ENCODE measurements around the gene MALT1. TPM values are rescaled to one million over a fixed set of nuclear protein-coding genes. Genes with fewer than 3 reads are reported as not detected.

The MALT1 gene
- polyA plus RNA-seq, 1 experiment, result 11.4 TPM

DNA sequence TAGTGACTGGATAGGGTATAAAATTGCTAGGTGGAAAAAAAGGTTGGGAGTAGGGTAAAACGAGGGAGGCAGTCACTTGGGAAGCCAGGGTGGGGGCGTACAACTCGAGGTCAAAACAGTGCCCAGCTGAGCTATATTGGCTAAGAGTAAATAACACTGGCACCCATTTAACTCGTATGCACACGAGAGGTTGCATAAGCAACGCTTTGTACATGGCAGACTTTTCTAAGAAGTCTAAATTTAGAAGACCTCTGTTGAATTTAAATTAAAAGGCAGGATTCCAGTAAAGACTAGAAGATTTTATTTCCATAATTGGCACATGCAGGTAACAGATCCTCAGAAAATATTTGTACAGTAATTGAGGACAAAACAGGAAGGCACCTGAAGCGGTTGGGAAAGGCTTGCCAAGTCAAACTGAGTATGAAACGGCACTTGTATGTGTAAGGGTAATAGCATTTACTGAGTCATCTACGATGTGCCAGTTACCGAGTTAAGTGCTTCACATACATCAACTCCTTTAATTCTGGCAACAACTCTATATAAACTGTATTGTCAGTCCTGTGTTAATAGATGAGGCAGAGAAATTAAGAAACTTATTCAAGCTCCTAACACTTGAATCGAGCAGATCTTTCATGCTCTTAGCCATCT, 1.4 kb upstream of the MALT1 start:
- POLR2A ChIA-PET, result no interaction called here
- TF ChIP-seq, protein P1, sequence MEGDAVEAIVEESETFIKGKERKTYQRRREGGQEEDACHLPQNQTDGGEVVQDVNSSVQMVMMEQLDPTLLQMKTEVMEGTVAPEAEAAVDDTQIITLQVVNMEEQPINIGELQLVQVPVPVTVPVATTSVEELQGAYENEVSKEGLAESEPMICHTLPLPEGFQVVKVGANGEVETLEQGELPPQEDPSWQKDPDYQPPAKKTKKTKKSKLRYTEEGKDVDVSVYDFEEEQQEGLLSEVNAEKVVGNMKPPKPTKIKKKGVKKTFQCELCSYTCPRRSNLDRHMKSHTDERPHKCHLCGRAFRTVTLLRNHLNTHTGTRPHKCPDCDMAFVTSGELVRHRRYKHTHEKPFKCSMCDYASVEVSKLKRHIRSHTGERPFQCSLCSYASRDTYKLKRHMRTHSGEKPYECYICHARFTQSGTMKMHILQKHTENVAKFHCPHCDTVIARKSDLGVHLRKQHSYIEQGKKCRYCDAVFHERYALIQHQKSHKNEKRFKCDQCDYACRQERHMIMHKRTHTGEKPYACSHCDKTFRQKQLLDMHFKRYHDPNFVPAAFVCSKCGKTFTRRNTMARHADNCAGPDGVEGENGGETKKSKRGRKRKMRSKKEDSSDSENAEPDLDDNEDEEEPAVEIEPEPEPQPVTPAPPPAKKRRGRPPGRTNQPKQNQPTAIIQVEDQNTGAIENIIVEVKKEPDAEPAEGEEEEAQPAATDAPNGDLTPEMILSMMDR (IDR thresholded peaks at IDR 0.05; ENCODE audit: insufficient read depth, low read depth, low read length), result no peak
- H3K36me3 ChIP-seq (ENCODE audit: control insufficient read depth, insufficient read depth, low read length), result no peaks in the 10 kb centered on the region
- H3K27me3 ChIP-seq (ENCODE audit: control insufficient read depth, insufficient read depth, low read length), result no peaks in the 10 kb centered on the region
- no peak overlapping the region for H3K4me3 ChIP-seq (ENCODE audit: low read depth, low read length)
- DNase-seq (ENCODE audit: low read depth), result no peak
- CTCF ChIA-PET, result interaction anchor here (0.8 to 1.8 kb wide), 3 partner anchors 89 to 107 kb away, joined by 3 to 6 read pairs (median 3); no protein-coding TSS in a partner anchor

DNA sequence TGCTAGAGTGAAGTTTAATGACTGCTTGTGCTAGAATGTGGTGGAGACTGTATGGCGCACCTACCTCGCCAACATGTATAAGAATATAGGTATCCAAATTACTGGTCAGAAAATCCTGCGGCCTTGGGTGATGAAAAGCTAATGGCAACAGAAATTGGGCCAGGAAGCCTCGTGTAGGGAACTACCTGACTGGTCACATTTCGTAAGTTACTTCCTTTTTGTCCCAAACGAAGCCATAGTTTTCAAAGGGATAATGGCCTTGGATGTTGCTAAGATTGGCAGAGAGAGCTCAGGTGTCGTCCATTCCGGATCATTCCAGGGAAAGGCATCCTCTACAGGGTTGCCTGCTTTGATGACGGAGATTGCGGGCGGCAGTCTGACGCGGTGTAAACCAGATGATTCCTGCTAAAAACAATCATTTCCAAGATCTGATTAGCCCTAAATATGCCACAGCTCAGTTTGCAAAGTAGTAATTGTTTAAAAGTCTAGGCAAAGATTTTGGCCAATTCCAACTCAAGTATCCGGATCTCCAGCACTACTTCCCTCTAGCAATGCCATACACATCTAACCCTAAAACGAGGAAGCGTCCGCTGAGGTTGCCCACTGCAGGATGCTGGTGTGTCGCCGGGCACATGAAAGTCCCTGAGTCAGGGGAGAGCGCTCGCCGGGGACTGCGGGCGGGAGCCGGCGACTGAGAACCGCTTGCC, 708 bp upstream of the MALT1 start:
- ChIA-PET CTCF (interaction anchor here (1.0 to 1.8 kb wide), 4 partner anchors 82 to 94 kb away, joined by 3 to 6 read pairs (median 3); no protein-coding TSS in a partner anchor), POLR2A (interaction anchor here (0.5 to 0.7 kb wide), 3 partner anchors 16 to 196 kb away, joined by 3 to 6 read pairs (median 4); no protein-coding TSS in a partner anchor)
- TF ChIP-seq, protein P1 (IDR thresholded peaks at IDR 0.05; ENCODE audit: insufficient read depth, low read depth, low read length), result no peak
- H3K4me3 ChIP-seq (ENCODE audit: low read depth, low read length), result peak overlapping the region; percentile 64
- no peaks in the 10 kb centered on the region for H3K27me3 ChIP-seq (ENCODE audit: control insufficient read depth, insufficient read depth, low read length)
- DNase-seq (ENCODE audit: low read depth), result no peak
- no peaks in the 10 kb centered on the region for H3K36me3 ChIP-seq (ENCODE audit: control insufficient read depth, insufficient read depth, low read length)

DNA sequence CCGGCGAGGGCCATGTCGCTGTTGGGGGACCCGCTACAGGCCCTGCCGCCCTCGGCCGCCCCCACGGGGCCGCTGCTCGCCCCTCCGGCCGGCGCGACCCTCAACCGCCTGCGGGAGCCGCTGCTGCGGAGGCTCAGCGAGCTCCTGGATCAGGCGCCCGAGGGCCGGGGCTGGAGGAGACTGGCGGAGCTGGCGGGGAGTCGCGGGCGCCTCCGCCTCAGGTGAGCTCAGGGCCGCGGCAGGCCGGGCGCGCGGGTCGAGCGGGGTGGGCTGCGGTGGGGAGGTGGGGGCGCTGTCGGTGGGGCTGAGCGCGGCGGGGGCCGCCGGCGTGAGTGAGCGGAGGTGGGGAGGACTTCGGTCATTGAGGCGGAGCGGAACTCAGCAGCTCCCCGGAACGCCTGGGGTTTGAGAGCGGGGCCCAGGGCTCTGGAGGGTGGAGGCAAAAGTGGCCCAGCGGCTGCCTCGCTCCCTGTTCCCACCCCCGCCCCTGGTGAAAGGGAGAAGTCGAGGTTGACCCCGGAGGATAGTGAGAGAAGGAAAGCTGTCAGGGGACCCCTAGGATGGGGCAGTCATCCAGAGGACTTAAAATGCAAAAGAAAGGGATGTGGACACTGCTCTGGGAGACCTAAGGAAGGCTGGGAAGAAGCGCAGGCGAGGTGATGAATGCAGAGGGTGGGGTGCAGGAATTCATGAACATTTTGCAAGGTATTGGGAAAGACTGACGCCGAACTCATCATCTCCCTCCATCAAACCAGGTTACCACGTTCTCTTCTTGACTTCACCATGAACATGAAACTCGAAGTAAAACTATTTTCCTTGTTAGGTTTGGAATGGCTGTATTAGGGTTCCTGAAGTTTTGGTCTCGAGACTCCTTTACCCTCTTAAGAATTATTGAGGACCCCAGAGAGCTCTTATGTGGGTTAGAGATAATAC, 633 bp downstream of the MALT1 start:
- Histone ChIP-seq H3K27me3 (ENCODE audit: control insufficient read depth, insufficient read depth, low read length) (no peaks in the 10 kb centered on the region), H3K36me3 (ENCODE audit: control insufficient read depth, insufficient read depth, low read length) (no peaks in the 10 kb centered on the region), H3K4me3 (ENCODE audit: low read depth, low read length) (peak overlapping the region; percentile 64)
- TF ChIP-seq, protein P1 (IDR thresholded peaks at IDR 0.05; ENCODE audit: insufficient read depth, low read depth, low read length), result no peak
- ChIA-PET POLR2A (interaction anchor here (0.6 to 0.7 kb wide), 4 partner anchors 8 to 195 kb away, joined by 3 to 9 read pairs (median 4); no protein-coding TSS in a partner anchor), CTCF (interaction anchor here (0.9 to 1.8 kb wide), 9 partner anchors 9 to 97 kb away, joined by 3 to 6 read pairs (median 3); no protein-coding TSS in a partner anchor)
- DNase-seq (ENCODE audit: low read depth), result no peak

DNA sequence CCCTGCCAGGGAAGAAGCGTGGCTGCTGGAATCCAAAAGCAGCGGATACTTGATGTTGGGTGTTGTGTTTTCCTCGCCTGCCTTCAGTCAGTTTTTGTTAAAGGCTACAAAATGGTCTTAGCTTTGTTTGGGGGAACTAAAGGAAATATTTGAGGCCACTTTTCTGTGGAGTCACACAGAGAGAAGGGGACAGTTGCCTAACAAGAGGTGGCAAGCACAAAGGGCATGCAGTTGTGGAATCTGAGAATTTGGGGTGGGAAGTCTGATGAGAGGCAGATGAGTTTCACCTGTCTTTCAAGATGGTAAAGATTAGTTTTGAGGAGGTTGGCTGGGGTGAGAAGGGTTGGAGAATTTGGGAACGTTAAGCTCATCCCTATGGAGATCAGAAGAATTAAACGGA, 2.9 kb downstream of the MALT1 start:
- CTCF ChIA-PET, result no interaction called here
- no peaks in the 10 kb centered on the region for H3K27me3 ChIP-seq (ENCODE audit: control insufficient read depth, insufficient read depth, low read length)
- DNase-seq (ENCODE audit: low read depth), result no peak
- H3K36me3 ChIP-seq (ENCODE audit: control insufficient read depth, insufficient read depth, low read length), result no peaks in the 10 kb centered on the region
- TF ChIP-seq, protein P1 (IDR thresholded peaks at IDR 0.05; ENCODE audit: insufficient read depth, low read depth, low read length), result no peak
- POLR2A ChIA-PET, result interaction anchor here (0.6 kb wide), 1 partner anchor 58 kb away, joined by 5 read pairs; no protein-coding TSS in a partner anchor
- no peak overlapping the region for H3K4me3 ChIP-seq (ENCODE audit: low read depth, low read length)

All from BJ (cell line).